ENCODE results near the gene KIAA1671.
A peak's percentile ranks its signal among the peaks of the same experiment; 100 is the strongest.

Gene KIAA1671

GRCh38 chr22:25182131-25183110, 229.9 kb downstream of the KIAA1671 start:
- Histone ChIP-seq H3K4me2 (peak overlapping the region in 10 of 11 experiments; percentile 2 to 60 (median 32); a peak in 15 of 22 replicates), H4K20me1 (peaks cover 0 to 7% (median 0%) of the 10 kb centered on the region in 11 experiments; a peak in 2 of 22 replicates), H3K27ac (no peak overlapping the region; a peak in 1 of 22 replicates), H3K4me1 (peaks cover 19 to 31% (median 25%) of the 10 kb centered on the region in 10 experiments; a peak in 19 of 20 replicates), H3K9me3 (replicated peaks in 1 of 11) (peaks cover 15 to 22% (median 20%) of the 10 kb centered on the region in 11 experiments), H3K27me3 (peaks cover 0 to 12% (median 4%) of the 10 kb centered on the region in 11 experiments; a peak in 9 of 22 replicates), H3K9ac (no peak overlapping the region), H3K36me3 (no peaks in the 10 kb centered on the region; a peak in 1 of 22 replicates), H3K4me3 (no peak overlapping the region)
- TF ChIP-seq Cebpa-rat (IDR thresholded peaks at IDR 0.05): peak in 2 of 11 experiments; percentile 9 to 20; a peak in 1 of 22 replicates

DNA sequence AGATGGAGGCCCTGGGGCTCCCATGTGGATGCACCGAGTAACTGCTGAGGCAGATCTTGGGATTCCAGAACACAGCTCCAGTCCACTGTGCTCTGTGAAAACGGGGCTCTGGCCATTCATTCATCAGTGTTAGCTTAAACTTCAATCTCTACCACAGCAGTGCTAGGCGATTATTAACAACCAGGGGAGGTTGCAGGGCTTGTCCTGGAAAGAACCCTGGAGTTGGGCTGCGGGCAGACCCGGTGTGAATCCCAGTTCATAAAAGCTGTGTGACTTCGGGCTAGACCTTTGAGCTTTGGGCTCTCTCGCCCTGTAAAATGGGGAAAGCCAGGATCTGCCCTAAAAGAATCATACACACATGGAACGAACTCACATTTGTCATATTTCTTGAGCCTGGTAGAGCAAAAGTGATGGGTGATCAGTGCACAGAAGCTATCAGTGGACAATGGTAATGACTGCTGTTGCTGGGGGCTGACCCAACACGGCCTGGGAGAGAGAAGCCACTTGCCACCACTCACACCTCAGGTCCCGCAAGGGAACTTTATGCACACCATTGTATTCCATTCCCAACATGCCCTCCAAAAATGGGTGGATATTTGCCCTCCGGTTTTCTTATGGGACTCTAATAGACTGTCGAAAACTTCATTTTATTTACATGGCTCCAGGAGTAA, 231.6 kb downstream of the KIAA1671 start:
- H3K4me1 ChIP-seq: peaks cover 5 to 15% (median 12%) of the 10 kb centered on the region in 10 experiments; a peak in 16 of 20 replicates
- no peak overlapping the region for H3K4me2 ChIP-seq
- H3K27ac ChIP-seq: no peak overlapping the region
- H3K27me3 ChIP-seq: peaks cover 0 to 11% (median 4%) of the 10 kb centered on the region in 11 experiments; a peak in 9 of 22 replicates
- H4K20me1 ChIP-seq: no peaks in the 10 kb centered on the region
- H3K36me3 ChIP-seq: no peaks in the 10 kb centered on the region; a peak in 1 of 22 replicates
- H3K9ac ChIP-seq: no peak overlapping the region
- no peak for TF ChIP-seq Cebpa-rat (IDR thresholded peaks at IDR 0.05)
- H3K4me3 ChIP-seq: no peak overlapping the region
- H3K9me3 ChIP-seq (replicated peaks in 1 of 11): peaks cover 15 to 22% (median 20%) of the 10 kb centered on the region in 11 experiments

GRCh38 chr22:25186140-25186539, 233.6 kb downstream of the KIAA1671 start:
- no peak overlapping the region for H3K4me2 ChIP-seq
- no peak overlapping the region for H3K9ac ChIP-seq
- no peaks in the 10 kb centered on the region for H4K20me1 ChIP-seq
- no peaks in the 10 kb centered on the region for H3K27me3 ChIP-seq
- TF ChIP-seq Cebpa-rat (IDR thresholded peaks at IDR 0.05): no peak
- peaks cover 5 to 10% (median 8%) of the 10 kb centered on the region in 10 experiments; a peak in 15 of 20 replicates for H3K4me1 ChIP-seq
- no peak overlapping the region for H3K27ac ChIP-seq
- no peak overlapping the region for H3K4me3 ChIP-seq
- peaks cover 0 to 2% (median 0%) of the 10 kb centered on the region in 11 experiments; a peak in 3 of 22 replicates for H3K9me3 ChIP-seq (replicated peaks in 1 of 11)
- no peaks in the 10 kb centered on the region for H3K36me3 ChIP-seq

DNA sequence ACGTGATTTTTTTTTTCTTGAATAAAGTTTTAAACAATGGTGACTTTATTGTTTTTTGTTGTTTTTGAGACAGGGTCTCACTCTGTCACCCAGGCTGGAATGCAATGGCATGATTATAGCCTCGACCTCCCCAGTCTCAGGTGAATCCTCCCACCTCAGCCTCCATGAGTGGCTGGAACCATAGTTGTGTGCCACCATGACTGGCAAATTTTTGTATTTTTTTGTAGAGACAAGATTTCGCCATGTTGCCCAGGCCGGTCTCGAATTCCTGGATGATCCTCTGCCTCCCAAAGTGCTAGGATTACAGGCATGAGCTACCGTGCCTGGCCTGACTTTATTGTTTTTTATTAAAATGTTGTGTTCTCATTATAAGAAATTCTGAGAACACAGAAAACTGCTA, 235.0 kb downstream of the KIAA1671 start:
- H3K9ac ChIP-seq: no peak overlapping the region
- no peak for TF ChIP-seq Cebpa-rat (IDR thresholded peaks at IDR 0.05)
- H3K9me3 ChIP-seq (replicated peaks in 1 of 11): no peaks in the 10 kb centered on the region
- no peaks in the 10 kb centered on the region for H3K36me3 ChIP-seq
- no peak overlapping the region for H3K27ac ChIP-seq
- H3K4me2 ChIP-seq: no peak overlapping the region
- no peaks in the 10 kb centered on the region for H3K27me3 ChIP-seq
- H3K4me1 ChIP-seq: peaks cover 3 to 10% (median 7%) of the 10 kb centered on the region in 10 experiments; a peak in 15 of 20 replicates
- H4K20me1 ChIP-seq: no peaks in the 10 kb centered on the region
- no peak overlapping the region for H3K4me3 ChIP-seq

DNA sequence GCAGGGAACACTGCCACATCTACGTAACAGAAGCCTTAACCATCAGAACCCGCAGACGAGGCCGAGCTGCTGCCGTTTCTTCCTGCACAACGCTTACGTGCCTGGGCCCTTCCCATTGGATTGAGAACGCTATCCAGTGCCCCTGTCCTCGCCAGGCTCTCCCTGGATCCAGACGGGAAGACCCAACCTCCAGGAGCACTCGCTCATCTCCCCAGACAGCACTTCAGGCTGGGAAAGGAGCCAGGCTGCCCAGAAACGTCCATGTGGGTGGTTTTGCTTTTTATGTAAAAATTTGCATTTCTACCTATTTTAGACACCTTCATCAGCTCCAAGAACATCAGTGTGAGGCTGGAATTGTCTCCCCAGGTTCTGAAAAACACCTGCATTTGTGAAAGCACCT, 239.9 kb downstream of the KIAA1671 start:
- H3K4me3 ChIP-seq: no peak overlapping the region
- H3K27ac ChIP-seq: no peak overlapping the region
- H4K20me1 ChIP-seq: peaks cover 0 to 6% (median 0%) of the 10 kb centered on the region in 11 experiments; a peak in 3 of 22 replicates
- no peaks in the 10 kb centered on the region for H3K4me1 ChIP-seq
- H3K36me3 ChIP-seq: no peaks in the 10 kb centered on the region
- no peak for TF ChIP-seq Cebpa-rat (IDR thresholded peaks at IDR 0.05)
- H3K27me3 ChIP-seq: no peaks in the 10 kb centered on the region
- H3K9me3 ChIP-seq (replicated peaks in 1 of 11): no peaks in the 10 kb centered on the region
- H3K4me2 ChIP-seq: no peak overlapping the region
- no peak overlapping the region for H3K9ac ChIP-seq

GRCh38 chr22:25193130-25193529, 240.6 kb downstream of the KIAA1671 start:
- Histone ChIP-seq H3K4me3 (no peak overlapping the region), H3K27ac (no peak overlapping the region), H3K9ac (no peak overlapping the region), H3K4me1 (no peaks in the 10 kb centered on the region), H3K36me3 (no peaks in the 10 kb centered on the region), H4K20me1 (peaks cover 0 to 8% (median 0%) of the 10 kb centered on the region in 11 experiments; a peak in 3 of 22 replicates), H3K4me2 (no peak overlapping the region), H3K27me3 (no peaks in the 10 kb centered on the region), H3K9me3 (replicated peaks in 1 of 11) (no peaks in the 10 kb centered on the region)
- no peak for TF ChIP-seq Cebpa-rat (IDR thresholded peaks at IDR 0.05)

DNA sequence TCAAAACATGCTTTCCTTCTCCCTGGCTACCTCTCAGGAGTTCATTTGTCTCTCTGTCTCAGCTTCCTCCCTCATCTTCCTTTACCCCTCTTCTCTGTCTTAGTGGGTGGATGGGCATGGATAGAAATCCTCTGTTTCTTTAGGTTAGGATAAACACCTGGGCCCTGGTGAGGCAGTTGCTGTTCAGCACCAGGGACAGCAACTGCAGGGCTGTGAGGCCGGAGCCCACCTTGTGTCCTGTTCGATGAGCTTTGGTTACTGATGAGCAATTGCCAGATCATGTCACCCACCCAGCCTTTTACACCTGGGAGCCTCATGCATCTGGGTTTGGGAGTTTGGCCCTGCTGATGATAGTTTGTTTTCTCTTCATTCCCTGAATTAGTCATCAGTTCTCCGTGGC, 241.0 kb downstream of the KIAA1671 start:
- peaks cover 0 to 8% (median 0%) of the 10 kb centered on the region in 11 experiments; a peak in 3 of 22 replicates for H4K20me1 ChIP-seq
- no peak overlapping the region for H3K4me3 ChIP-seq
- H3K27ac ChIP-seq: no peak overlapping the region
- no peak overlapping the region for H3K9ac ChIP-seq
- H3K4me2 ChIP-seq: no peak overlapping the region
- no peaks in the 10 kb centered on the region for H3K9me3 ChIP-seq (replicated peaks in 1 of 11)
- no peak for TF ChIP-seq Cebpa-rat (IDR thresholded peaks at IDR 0.05)
- no peaks in the 10 kb centered on the region for H3K27me3 ChIP-seq
- no peaks in the 10 kb centered on the region for H3K36me3 ChIP-seq
- no peaks in the 10 kb centered on the region for H3K4me1 ChIP-seq

DNA sequence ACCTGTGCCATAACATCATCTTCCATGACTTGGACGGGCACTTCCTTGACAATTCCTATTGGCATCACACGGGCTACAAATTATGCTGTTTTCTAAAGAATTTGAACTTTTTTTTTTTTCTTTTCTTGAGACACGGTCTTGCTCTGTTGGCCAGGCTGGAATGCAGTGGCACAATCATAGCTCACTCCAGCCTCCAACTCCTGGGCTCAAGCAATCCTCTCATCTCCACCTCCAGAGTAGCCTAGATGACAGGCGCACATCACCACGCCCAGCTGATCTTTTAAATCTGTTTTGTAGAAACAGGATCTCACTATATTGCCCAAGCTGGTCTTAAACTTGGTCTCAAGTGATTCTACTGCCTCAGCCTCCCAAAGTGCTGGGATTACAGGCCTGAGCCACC, 243.8 kb downstream of the KIAA1671 start:
- Histone ChIP-seq H3K9me3 (replicated peaks in 1 of 11) (no peaks in the 10 kb centered on the region), H3K36me3 (no peaks in the 10 kb centered on the region)

DNA sequence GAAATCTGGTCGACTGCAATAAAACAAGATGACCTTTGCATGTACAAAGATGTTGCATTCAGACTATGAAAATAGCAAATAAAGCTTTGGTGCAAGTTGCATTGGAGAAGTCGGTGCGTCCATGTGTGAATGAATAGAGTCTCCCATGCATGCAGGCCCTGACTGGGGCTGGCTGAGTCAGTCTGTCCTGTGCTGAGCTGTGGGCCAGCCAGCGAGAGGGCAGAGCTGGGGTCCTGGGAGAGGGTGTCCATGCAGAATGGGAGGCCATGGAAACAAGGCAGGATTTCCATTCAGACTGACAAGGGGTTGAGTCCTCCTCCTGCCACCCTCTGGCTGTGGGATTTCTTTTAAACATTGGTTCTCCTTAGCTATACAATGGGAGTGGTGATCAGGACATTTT, 244.8 kb downstream of the KIAA1671 start:
- no peak overlapping the region for H3K4me2 ChIP-seq
- peaks cover 7 to 34% (median 28%) of the 10 kb centered on the region in 10 experiments; a peak in 18 of 20 replicates for H3K4me1 ChIP-seq
- H3K36me3 ChIP-seq: no peaks in the 10 kb centered on the region
- no peak overlapping the region for H3K27ac ChIP-seq
- no peak overlapping the region for H3K4me3 ChIP-seq
- H3K9ac ChIP-seq: no peak overlapping the region
- H3K27me3 ChIP-seq: no peaks in the 10 kb centered on the region
- no peaks in the 10 kb centered on the region for H3K9me3 ChIP-seq (replicated peaks in 1 of 11)
- H4K20me1 ChIP-seq: peaks cover 0 to 18% (median 8%) of the 10 kb centered on the region in 11 experiments; a peak in 8 of 22 replicates
- TF ChIP-seq Cebpa-rat (IDR thresholded peaks at IDR 0.05): no peak

More for the DNA sequence above, 243.8 kb downstream of the KIAA1671 start:
- H3K4me3 ChIP-seq: no peak overlapping the region
- H3K4me2 ChIP-seq: no peak overlapping the region
- no peaks in the 10 kb centered on the region for H3K27me3 ChIP-seq
- no peak for TF ChIP-seq Cebpa-rat (IDR thresholded peaks at IDR 0.05)
- H3K4me1 ChIP-seq: peaks cover 7 to 24% (median 22%) of the 10 kb centered on the region in 10 experiments; a peak in 18 of 20 replicates
- no peak overlapping the region for H3K27ac ChIP-seq
- H4K20me1 ChIP-seq: peaks cover 0 to 18% (median 8%) of the 10 kb centered on the region in 11 experiments; a peak in 8 of 22 replicates
- no peak overlapping the region for H3K9ac ChIP-seq
